Breast epithelium (tissue), 4 donors: ENCODE data around the gene GRIA4. TPM values are rescaled to one million over a fixed set of nuclear protein-coding genes. Genes with fewer than 3 reads are reported as not detected.
A peak's percentile ranks its signal among the peaks of the same experiment; 100 is the strongest.

Experiments
- DNase-seq, 2 donors: peaks; one replicate each; pipeline ENCODE4 v3.0.0-alpha.2; 2019; ENCODE audit warnings: low spot score in 2 of 2
- H3K27ac ChIP-seq, 2 donors: fragments of 200-600 bp; sonication (generic) in 1 of 2; one replicate each; pipeline ENCODE4 v1.5.1; 2016 to 2019; ENCODE audit warnings: mild to moderate bottlenecking in 1 of 2
- H3K27me3 ChIP-seq, 2 donors: fragments of 200-600 bp; sonication (generic) in 1 of 2; one replicate each; pipeline versions ENCODE4 v1.5.1 to v1.6.0; 2017 to 2019; ENCODE audit warnings: control low read depth in 1 of 2, mild to moderate bottlenecking in 1 of 2
- H3K36me3 ChIP-seq: fragments of 200-600 bp; one replicate; pipeline ENCODE4 v1.5.1; 2019
- H3K4me1 ChIP-seq, 2 donors: fragments of 200-600 bp; sonication (generic); one replicate each; pipeline ENCODE4 v1.5.1; 2016 to 2019; ENCODE audit warnings: control low read depth in 1 of 2
- H3K4me3 ChIP-seq, 3 donors: fragments of 200-600 bp; sonication (generic); 1 replicate in 2 of 3; 2 replicates in 1 of 3; pipeline ENCODE4 v1.5.1; 2016 to 2019; ENCODE audit warnings: mild to moderate bottlenecking in 3 of 3, moderate library complexity in 2 of 3
- H3K9me3 ChIP-seq, 2 donors: fragments of 200-600 bp; sonication (generic) in 1 of 2; one replicate each; pipeline ENCODE4 v1.5.1; 2016 to 2019; ENCODE audit warnings: control low read depth in 1 of 2
- CTCF ChIP-seq, 3 donors: fragments of 450-650 bp; IDR thresholded peaks; one replicate each; pipeline ENCODE4 v1.5.1; 2016 to 2017; ENCODE audit warnings: antibody characterized with exemption in 3 of 3, mild to moderate bottlenecking in 3 of 3, moderate library complexity in 3 of 3
- POLR2A ChIP-seq: fragments of 450-650 bp; IDR thresholded peaks from one replicate; pipeline ENCODE4 v1.6.1; 2016; ENCODE audit warnings: antibody characterized with exemption, mild to moderate bottlenecking, moderate library complexity
- POLR2AphosphoS5 ChIP-seq, 3 donors: sonication (generic); formaldehyde crosslinking; IDR thresholded peaks; one replicate each; pipeline ENCODE4 v1.6.1; 2017; ENCODE audit warnings: antibody characterized with exemption in 3 of 3
- intact Hi-C: fragments of 100-400 bp; cut with DNase I; formaldehyde crosslinking; loops from one replicate; pipeline ENCODE4 v1.15.1; 2023; ENCODE audit warnings: low total_unique reads
- total RNA-seq, 3 donors: library from RNA; depleted of rRNA; stranded (reverse); fragments of >200 nt; gene quantifications; one replicate each; pipeline ENCODE4 v1.1.0, GENCODE V29; 2016

Gene GRIA4
- total RNA-seq, 3 donors from 2014 or later = 14.1 to 27.7 TPM; not detected in 1

- no peak for DNase-seq
- Histone ChIP-seq H3K27me3 (peaks cover 0 to 35% of the 10 kb centered on the region in 2 donors), H3K36me3 (no peaks in the 10 kb centered on the region), H3K27ac (peak overlapping the region; percentile 41 to 59), H3K4me3 (peak overlapping the region in 2 of 3 donors; percentile 33 to 58), H3K9me3 (no peaks in the 10 kb centered on the region), H3K4me1 (no peaks in the 10 kb centered on the region)
- intact Hi-C loops = no loop called here
- TF ChIP-seq POLR2A (no peak), CTCF (IDR thresholded peaks at IDR 0.05) (no peak), POLR2AphosphoS5 (IDR thresholded peaks at IDR 0.05) (no peak)
Observed at GRCh38 chr11:105613183-105613582, 3.3 kb downstream of the GRIA4 start.

DNA sequence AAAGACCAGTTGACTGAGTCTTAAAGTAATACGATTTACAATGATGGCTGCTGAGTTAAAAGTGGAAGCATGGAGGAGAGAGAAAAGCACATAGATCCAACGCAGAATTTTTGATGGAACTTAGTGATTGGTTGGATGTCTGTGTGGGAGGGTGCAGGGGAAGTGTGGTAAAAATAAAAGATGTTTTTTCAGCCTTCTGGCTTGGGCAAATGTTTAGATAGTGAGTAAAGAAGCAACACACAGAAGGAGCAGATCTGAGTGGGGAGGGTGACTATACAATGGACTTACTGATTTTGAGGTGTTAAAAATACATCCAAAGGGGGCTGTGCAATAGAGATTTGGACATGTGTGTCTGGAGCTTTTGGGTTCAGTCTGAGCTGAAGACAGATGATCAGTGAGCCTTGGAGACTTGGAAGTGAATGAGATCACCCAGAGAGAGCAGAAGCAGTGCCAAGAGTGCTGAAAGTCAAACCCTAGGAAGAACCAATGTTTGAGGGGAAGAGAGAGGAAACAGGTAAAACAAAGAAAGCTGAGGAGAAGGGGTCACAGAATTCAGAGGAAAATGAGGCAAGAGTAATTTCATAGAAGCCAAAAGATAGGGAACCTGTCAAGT, 8.6 kb downstream of the GRIA4 start:
- H3K36me3 ChIP-seq = no peaks in the 10 kb centered on the region
- peak overlapping the region in 1 of 2 donors; percentile 2 for H3K27ac ChIP-seq
- TF ChIP-seq POLR2AphosphoS5 (IDR thresholded peaks at IDR 0.05) (no peak), CTCF (IDR thresholded peaks at IDR 0.05) (no peak), POLR2A (no peak)
- H3K4me3 ChIP-seq = no peak overlapping the region
- no peaks in the 10 kb centered on the region for H3K4me1 ChIP-seq
- no peaks in the 10 kb centered on the region for H3K27me3 ChIP-seq
- H3K9me3 ChIP-seq = no peaks in the 10 kb centered on the region
- intact Hi-C loops = no loop called here
- DNase-seq = no peak

GRCh38 chr11:105619556-105619955, 9.7 kb downstream of the GRIA4 start:
- H3K4me1 ChIP-seq = no peaks in the 10 kb centered on the region
- no peaks in the 10 kb centered on the region for H3K36me3 ChIP-seq
- DNase-seq = no peak
- intact Hi-C loops = no loop called here
- no peak overlapping the region for H3K4me3 ChIP-seq
- H3K9me3 ChIP-seq = no peaks in the 10 kb centered on the region
- H3K27ac ChIP-seq = no peak overlapping the region
- H3K27me3 ChIP-seq = no peaks in the 10 kb centered on the region
- TF ChIP-seq POLR2A (no peak), CTCF (IDR thresholded peaks at IDR 0.05) (no peak), POLR2AphosphoS5 (IDR thresholded peaks at IDR 0.05) (no peak)

- no peak for DNase-seq
- H3K27me3 ChIP-seq = no peaks in the 10 kb centered on the region
- H3K36me3 ChIP-seq = no peaks in the 10 kb centered on the region
- intact Hi-C loops = no loop called here
- H3K4me1 ChIP-seq = no peaks in the 10 kb centered on the region
- TF ChIP-seq POLR2AphosphoS5 (IDR thresholded peaks at IDR 0.05) (no peak), POLR2A (no peak), CTCF (IDR thresholded peaks at IDR 0.05) (no peak)
- no peak overlapping the region for H3K4me3 ChIP-seq
- no peaks in the 10 kb centered on the region for H3K9me3 ChIP-seq
- H3K27ac ChIP-seq = no peak overlapping the region
Observed at GRCh38 chr11:105622016-105622415, 12.1 kb downstream of the GRIA4 start.

DNA sequence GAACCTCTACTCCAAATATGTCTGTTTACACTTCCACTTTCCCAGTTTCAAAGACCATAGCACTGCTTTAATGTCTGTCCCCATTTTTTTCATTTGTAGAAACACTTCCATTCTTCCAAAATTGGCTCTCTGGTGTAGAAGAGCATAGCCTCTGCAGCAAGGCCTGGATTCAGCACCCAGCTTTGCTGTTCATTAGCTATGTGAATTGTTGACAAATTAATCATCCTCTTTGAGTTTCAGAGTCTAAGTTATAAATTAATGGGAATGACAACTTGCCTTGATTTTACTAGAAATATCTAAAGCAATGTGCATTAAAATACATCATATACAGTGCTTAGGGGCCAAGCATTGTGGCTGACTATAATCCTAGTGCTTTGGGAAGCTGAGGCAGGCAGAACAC, 22.4 kb downstream of the GRIA4 start:
- Histone ChIP-seq H3K4me3 (no peak overlapping the region), H3K27me3 (no peaks in the 10 kb centered on the region), H3K36me3 (no peaks in the 10 kb centered on the region), H3K9me3 (no peaks in the 10 kb centered on the region), H3K4me1 (no peaks in the 10 kb centered on the region), H3K27ac (no peak overlapping the region)
- no peak for DNase-seq
- intact Hi-C loops = no loop called here
- TF ChIP-seq POLR2A = no peak
